ENCODE results near the gene LALBA. TPM values are rescaled to one million over a fixed set of nuclear protein-coding genes. Genes with fewer than 3 reads are reported as not detected.
"Not testable (repeated sequence)": the region's sequence is repeated elsewhere in the genome, so short reads cannot be mapped to it uniquely, and the experiment has no call there.

LALBA gene
- total RNA-seq, 1 donor from 2014 or later: not detected

DNA sequence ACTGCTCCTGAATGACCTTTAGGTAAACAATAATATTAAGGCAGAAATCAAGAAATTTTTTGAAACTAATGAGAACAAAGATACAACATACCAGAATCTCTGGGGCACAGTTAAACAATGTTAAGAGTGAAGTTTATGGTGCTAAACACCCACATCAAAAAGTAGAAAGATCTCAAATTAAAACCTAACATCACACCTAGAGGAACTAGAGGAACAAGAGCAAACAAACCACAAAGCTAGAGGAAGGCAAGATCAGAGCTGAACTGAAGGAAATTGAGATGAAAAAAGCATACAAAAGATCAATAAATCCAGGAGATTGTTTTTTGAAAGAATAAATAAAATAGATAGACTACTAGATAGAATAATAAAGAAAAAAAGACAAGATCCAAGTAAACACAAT lies 37.2 kb downstream of the LALBA start:
- no peak for DNase-seq (ENCODE audit: low read depth)
- no peak for TF ChIP-seq CTCF (conservative IDR thresholded peaks at IDR 0.05; ENCODE audit: low read depth, low read length)
- H3K4me3 ChIP-seq (ENCODE audit: low read depth, low read length): no peak overlapping the region

DNA sequence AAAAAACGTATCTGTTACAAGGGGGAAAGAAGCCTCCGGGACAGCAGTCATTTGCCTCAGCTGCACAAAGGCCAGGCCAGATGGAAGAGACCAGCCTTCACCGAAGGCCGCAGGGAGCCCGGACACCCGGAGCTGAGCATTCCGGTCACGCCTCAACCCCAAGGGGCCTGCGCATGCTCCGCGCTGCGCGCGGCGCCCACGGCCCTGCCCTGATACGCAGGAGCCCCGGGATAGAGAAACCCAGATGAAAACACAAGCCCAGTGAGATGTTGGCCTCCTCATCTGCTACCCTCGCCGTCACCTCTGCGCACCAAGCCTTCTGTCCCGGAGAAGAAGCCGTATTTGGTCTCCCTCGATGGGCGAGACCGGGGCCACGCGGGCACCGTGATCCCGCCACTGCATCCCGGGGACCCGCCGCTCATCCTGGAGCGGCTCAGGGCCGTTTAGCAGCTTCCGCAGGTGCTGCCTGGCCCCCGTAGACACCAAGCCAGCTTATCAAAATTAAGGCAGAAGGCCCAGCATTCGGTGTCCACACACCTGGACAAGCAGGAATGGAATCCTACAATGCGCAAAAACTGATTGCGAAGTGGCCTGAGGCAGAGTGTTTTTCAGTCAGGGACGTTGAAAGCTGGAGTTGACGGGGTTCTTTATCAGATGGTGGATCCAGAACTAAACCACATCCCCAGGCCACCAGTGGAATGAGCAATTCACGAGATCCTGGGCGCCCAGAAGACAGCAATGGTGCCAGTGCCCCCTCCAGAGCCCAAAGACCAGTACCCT lies 41.8 kb downstream of the LALBA start:
- TF ChIP-seq CTCF (conservative IDR thresholded peaks at IDR 0.05; ENCODE audit: low read depth, low read length): no peak
- no peak overlapping the region for H3K4me3 ChIP-seq (ENCODE audit: low read depth, low read length)
- DNase-seq (ENCODE audit: low read depth): no peak

GRCh38 chr12:48525332-48525731 lies 44.5 kb downstream of the LALBA start, which contains the start of gene OR8S1:
Gene OR8S1 (plus strand): TSS chr12:48525632. CDS start chr12:48525632, 0 bp downstream.
- H3K4me3 ChIP-seq (ENCODE audit: low read depth, low read length): no peak within 1 kb of the TSS
- no peak for TF ChIP-seq CTCF (conservative IDR thresholded peaks at IDR 0.05; ENCODE audit: low read depth, low read length)
- DNase-seq (ENCODE audit: low read depth): no peak

DNA sequence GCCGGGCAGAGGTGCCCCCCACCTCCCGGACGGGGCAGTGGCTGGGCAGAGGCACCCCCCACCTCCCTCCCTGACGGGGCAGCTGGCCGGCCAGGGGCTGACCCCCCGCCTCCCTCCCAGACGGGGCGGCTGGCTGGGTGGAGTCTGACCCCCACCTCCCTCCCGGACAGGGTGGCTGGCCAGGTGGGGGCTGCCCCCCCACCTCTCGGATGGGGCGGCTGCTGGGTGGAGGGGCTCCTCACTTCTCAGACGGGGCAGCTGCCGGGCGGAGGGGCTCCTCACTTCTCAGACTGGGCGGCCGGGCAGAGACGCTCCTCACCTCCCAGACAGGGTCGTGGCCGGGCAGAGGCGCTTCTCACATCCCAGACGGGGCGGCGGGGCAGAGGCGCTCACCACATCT lies 49.5 kb downstream of the LALBA start:
- not testable (repeated sequence) for H3K4me3 ChIP-seq (ENCODE audit: low read depth, low read length); DNase-seq (ENCODE audit: low read depth)

Other genes with a start within 250 kb of the LALBA start
- 3.5 and 5.8 TPM in 2 replicates for gene ZNF641, start 219.1 kb downstream of the LALBA start, total RNA-seq
- gene ANP32D, start 97.5 kb downstream of the LALBA start, total RNA-seq: not detected in 2 replicates
- not detected in 2 replicates for gene C12orf54, start 87.5 kb downstream of the LALBA start, total RNA-seq
- not detected in 2 replicates for gene OR8S1, start 44.4 kb downstream of the LALBA start, total RNA-seq
- gene KANSL2, start 112.2 kb upstream of the LALBA start, total RNA-seq: 69.0 and 90.4 TPM in 2 replicates
- gene CCNT1, start 146.7 kb upstream of the LALBA start, total RNA-seq: 15.6 and 15.9 TPM in 2 replicates
- 13.5 and 21.6 TPM in 2 replicates for gene ADCY6, start 219.0 kb upstream of the LALBA start, total RNA-seq
- gene CACNB3, start 248.4 kb upstream of the LALBA start, total RNA-seq: 19.6 and 32.6 TPM in 2 replicates